ENCODE results near the gene ANXA6.

Gene ANXA6

DNA sequence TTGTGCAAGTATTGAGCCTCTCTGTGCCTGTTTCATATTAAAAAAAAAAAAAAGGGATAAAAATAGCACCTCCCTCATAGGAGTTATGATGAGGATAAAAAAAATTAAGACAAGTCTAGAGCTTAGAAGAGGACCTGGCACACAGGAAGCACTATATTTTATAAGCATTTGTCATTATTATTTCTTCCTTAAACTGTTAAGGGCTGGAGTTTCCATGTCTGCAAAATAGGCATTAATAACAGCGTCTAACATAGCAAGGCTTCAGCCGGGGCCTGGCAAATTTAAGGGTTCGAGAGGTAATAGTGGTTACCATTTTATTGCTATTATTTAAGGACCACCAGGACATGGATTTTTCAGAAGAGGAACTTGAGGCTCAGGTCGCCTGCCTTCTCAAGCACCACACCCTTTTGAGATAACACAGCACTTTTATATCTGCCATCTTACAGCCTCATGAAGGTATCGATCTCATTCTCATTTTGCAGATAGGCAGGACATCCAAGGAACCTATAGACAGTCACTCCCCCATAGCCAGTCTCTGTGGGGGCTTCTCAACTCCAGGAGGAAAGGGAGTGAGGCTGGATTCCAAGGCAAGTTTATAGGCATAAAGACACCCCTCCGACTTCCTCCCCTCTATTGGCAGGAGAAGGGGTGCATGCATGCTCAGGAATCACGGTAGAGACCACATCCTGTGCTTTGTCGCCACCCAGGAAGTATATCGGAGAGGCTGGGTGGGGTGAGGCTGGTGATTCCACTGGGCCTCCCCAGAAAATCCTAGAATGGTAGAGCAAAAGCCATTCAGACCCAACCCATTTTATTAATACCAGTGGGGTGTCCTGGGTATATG lies 2.4 kb downstream of the ANXA6 start:
- H3K27ac ChIP-seq (replicated peaks): peak overlapping the region; percentile 87
- H3K27me3 ChIP-seq (ENCODE audit: insufficient read depth, poor library complexity, severe bottlenecking): no peaks in the 10 kb centered on the region
- TF ChIP-seq CTCF (IDR thresholded peaks at IDR 0.05; ENCODE audit: insufficient read depth, low read length) (no peak), GABPA (IDR thresholded peaks at IDR 0.05; ENCODE audit: low read depth) (no peak), SPI1 (IDR thresholded peaks at IDR 0.05; ENCODE audit: borderline replicate concordance, low read depth) (no peak; the same call in 1 of the 2 replicates), POLR2AphosphoS5 (IDR thresholded peaks at IDR 0.05; ENCODE audit: low read depth) (no peak)
- TF ChIP-seq, protein P1, sequence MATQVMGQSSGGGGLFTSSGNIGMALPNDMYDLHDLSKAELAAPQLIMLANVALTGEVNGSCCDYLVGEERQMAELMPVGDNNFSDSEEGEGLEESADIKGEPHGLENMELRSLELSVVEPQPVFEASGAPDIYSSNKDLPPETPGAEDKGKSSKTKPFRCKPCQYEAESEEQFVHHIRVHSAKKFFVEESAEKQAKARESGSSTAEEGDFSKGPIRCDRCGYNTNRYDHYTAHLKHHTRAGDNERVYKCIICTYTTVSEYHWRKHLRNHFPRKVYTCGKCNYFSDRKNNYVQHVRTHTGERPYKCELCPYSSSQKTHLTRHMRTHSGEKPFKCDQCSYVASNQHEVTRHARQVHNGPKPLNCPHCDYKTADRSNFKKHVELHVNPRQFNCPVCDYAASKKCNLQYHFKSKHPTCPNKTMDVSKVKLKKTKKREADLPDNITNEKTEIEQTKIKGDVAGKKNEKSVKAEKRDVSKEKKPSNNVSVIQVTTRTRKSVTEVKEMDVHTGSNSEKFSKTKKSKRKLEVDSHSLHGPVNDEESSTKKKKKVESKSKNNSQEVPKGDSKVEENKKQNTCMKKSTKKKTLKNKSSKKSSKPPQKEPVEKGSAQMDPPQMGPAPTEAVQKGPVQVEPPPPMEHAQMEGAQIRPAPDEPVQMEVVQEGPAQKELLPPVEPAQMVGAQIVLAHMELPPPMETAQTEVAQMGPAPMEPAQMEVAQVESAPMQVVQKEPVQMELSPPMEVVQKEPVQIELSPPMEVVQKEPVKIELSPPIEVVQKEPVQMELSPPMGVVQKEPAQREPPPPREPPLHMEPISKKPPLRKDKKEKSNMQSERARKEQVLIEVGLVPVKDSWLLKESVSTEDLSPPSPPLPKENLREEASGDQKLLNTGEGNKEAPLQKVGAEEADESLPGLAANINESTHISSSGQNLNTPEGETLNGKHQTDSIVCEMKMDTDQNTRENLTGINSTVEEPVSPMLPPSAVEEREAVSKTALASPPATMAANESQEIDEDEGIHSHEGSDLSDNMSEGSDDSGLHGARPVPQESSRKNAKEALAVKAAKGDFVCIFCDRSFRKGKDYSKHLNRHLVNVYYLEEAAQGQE (IDR thresholded peaks at IDR 0.05; ENCODE audit: insufficient replicate concordance, low read depth): no peak
- peak in 1 of 2 experiments; percentile 50 for DNase-seq (ENCODE audit: low read depth in 1 of 2, low spot score in 1 of 2)
- H3K4me3 ChIP-seq (replicated peaks; ENCODE audit: insufficient read depth, low read length): peak overlapping the region; percentile 72

DNA sequence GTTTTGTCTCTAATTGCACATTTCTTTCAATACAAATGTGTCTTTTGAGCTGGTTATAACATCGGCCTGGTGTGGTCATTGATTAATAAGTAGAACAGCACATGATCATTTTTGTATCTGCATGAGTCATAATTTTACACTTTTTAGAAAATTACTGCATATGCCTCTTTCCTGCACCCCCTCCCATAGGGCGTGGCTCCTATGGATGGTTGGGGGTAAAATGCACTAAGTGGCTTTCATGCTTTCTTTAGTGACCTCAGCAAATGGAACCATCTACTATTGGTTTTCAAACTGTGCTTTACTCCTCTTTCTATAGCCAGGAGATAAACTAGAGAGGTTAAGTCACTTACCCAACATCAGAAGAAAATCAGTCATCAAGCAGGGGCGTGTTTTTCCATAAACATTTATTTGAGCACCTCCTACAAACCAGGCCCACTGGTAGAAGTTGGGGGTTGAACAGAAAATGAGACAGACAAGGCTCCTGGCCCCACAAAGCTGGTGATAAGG lies 3.8 kb downstream of the ANXA6 start:
- TF ChIP-seq, protein P1 (IDR thresholded peaks at IDR 0.05; ENCODE audit: insufficient replicate concordance, low read depth): no peak
- TF ChIP-seq SPI1 (IDR thresholded peaks at IDR 0.05; ENCODE audit: borderline replicate concordance, low read depth) (no peak), CTCF (IDR thresholded peaks at IDR 0.05; ENCODE audit: insufficient read depth, low read length) (no peak), GABPA (IDR thresholded peaks at IDR 0.05; ENCODE audit: low read depth) (no peak), POLR2AphosphoS5 (IDR thresholded peaks at IDR 0.05; ENCODE audit: low read depth) (no peak)
- Histone ChIP-seq H3K27ac (replicated peaks) (peak overlapping the region; percentile 92), H3K4me3 (replicated peaks; ENCODE audit: insufficient read depth, low read length) (no peak overlapping the region), H3K27me3 (ENCODE audit: insufficient read depth, poor library complexity, severe bottlenecking) (no peaks in the 10 kb centered on the region)
- DNase-seq (ENCODE audit: low read depth in 1 of 2, low spot score in 1 of 2): no peak

GRCh38 chr5:151153300-151153699 lies 4.3 kb downstream of the ANXA6 start:
- Histone ChIP-seq H3K27ac (replicated peaks) (peak overlapping the region; percentile 92), H3K4me3 (replicated peaks; ENCODE audit: insufficient read depth, low read length) (no peak overlapping the region), H3K27me3 (ENCODE audit: insufficient read depth, poor library complexity, severe bottlenecking) (no peaks in the 10 kb centered on the region)
- DNase-seq (ENCODE audit: low read depth in 1 of 2, low spot score in 1 of 2): no peak
- TF ChIP-seq GABPA (IDR thresholded peaks at IDR 0.05; ENCODE audit: low read depth): no peak
- TF ChIP-seq POLR2AphosphoS5 (IDR thresholded peaks at IDR 0.05; ENCODE audit: low read depth): no peak
- TF ChIP-seq CTCF (IDR thresholded peaks at IDR 0.05; ENCODE audit: insufficient read depth, low read length): no peak
- TF ChIP-seq SPI1 (IDR thresholded peaks at IDR 0.05; ENCODE audit: borderline replicate concordance, low read depth): no peak
- TF ChIP-seq, protein P1 (IDR thresholded peaks at IDR 0.05; ENCODE audit: insufficient replicate concordance, low read depth): no peak
